Breast epithelium (tissue), 4 donors: ENCODE data around the gene REPIN1. TPM values are rescaled to one million over a fixed set of nuclear protein-coding genes. Genes with fewer than 3 reads are reported as not detected.

Experiments
- DNase-seq, 2 donors: peaks; one replicate each; pipeline ENCODE4 v3.0.0-alpha.2; 2019; ENCODE audit warnings: low spot score in 2 of 2
- H3K27ac ChIP-seq, 2 donors: fragments of 200-600 bp; sonication (generic) in 1 of 2; one replicate each; pipeline ENCODE4 v1.5.1; 2016 to 2019; ENCODE audit warnings: mild to moderate bottlenecking in 1 of 2
- H3K27me3 ChIP-seq, 2 donors: fragments of 200-600 bp; sonication (generic) in 1 of 2; one replicate each; pipeline versions ENCODE4 v1.5.1 to v1.6.0; 2017 to 2019; ENCODE audit warnings: control low read depth in 1 of 2, mild to moderate bottlenecking in 1 of 2
- H3K36me3 ChIP-seq: fragments of 200-600 bp; one replicate; pipeline ENCODE4 v1.5.1; 2019
- H3K4me1 ChIP-seq, 2 donors: fragments of 200-600 bp; sonication (generic); one replicate each; pipeline ENCODE4 v1.5.1; 2016 to 2019; ENCODE audit warnings: control low read depth in 1 of 2
- H3K4me3 ChIP-seq, 3 donors: fragments of 200-600 bp; sonication (generic); 1 replicate in 2 of 3; 2 replicates in 1 of 3; pipeline ENCODE4 v1.5.1; 2016 to 2019; ENCODE audit warnings: mild to moderate bottlenecking in 3 of 3, moderate library complexity in 2 of 3
- H3K9me3 ChIP-seq, 2 donors: fragments of 200-600 bp; sonication (generic) in 1 of 2; one replicate each; pipeline ENCODE4 v1.5.1; 2016 to 2019; ENCODE audit warnings: control low read depth in 1 of 2
- POLR2A ChIP-seq: fragments of 450-650 bp; IDR thresholded peaks from one replicate; pipeline ENCODE4 v1.6.1; 2016; ENCODE audit warnings: antibody characterized with exemption, mild to moderate bottlenecking, moderate library complexity
- POLR2AphosphoS5 ChIP-seq, 3 donors: sonication (generic); formaldehyde crosslinking; IDR thresholded peaks; one replicate each; pipeline ENCODE4 v1.6.1; 2017; ENCODE audit warnings: antibody characterized with exemption in 3 of 3
- intact Hi-C: fragments of 100-400 bp; cut with DNase I; formaldehyde crosslinking; loops from one replicate; pipeline ENCODE4 v1.15.1; 2023; ENCODE audit warnings: low total_unique reads
- total RNA-seq, 3 donors: library from RNA; depleted of rRNA; stranded (reverse); fragments of >200 nt; gene quantifications; one replicate each; pipeline ENCODE4 v1.1.0, GENCODE V29; 2016
- TF ChIP-seq, protein P1 (sequence below), 3 donors: fragments of 450-650 bp; IDR thresholded peaks; one replicate each; pipeline ENCODE4 v1.5.1; 2016 to 2017; ENCODE audit warnings: antibody characterized with exemption in 3 of 3, mild to moderate bottlenecking in 3 of 3, moderate library complexity in 3 of 3

REPIN1 gene
- total RNA-seq, 3 donors from 2014 or later: 43.7 to 70.8 (median 68.2) TPM

DNA sequence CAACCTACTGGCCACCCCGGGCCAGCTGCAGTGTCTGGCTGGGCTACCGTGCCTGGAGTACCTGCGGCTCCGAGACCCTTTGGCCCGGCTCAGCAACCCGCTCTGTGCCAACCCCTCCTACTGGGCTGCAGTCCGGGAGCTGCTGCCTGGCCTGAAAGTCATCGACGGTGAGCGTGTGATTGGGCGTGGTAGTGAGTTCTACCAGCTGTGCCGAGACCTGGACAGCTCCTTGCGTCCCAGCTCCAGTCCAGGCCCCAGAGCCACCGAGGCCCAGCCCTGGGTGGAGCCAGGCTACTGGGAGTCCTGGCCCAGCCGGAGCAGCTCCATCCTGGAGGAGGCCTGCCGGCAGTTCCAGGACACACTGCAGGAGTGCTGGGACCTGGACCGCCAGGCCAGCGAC lies 31.4 kb upstream of the REPIN1 start:
- H3K4me1 ChIP-seq: peaks cover 0 to 21% of the 10 kb centered on the region in 2 donors
- intact Hi-C loops: no loop called here
- no peaks in the 10 kb centered on the region for H3K9me3 ChIP-seq
- H3K27me3 ChIP-seq: no peaks in the 10 kb centered on the region
- H3K36me3 ChIP-seq: no peaks in the 10 kb centered on the region
- DNase-seq: no peak
- H3K4me3 ChIP-seq: no peak overlapping the region
- TF ChIP-seq, protein P1, sequence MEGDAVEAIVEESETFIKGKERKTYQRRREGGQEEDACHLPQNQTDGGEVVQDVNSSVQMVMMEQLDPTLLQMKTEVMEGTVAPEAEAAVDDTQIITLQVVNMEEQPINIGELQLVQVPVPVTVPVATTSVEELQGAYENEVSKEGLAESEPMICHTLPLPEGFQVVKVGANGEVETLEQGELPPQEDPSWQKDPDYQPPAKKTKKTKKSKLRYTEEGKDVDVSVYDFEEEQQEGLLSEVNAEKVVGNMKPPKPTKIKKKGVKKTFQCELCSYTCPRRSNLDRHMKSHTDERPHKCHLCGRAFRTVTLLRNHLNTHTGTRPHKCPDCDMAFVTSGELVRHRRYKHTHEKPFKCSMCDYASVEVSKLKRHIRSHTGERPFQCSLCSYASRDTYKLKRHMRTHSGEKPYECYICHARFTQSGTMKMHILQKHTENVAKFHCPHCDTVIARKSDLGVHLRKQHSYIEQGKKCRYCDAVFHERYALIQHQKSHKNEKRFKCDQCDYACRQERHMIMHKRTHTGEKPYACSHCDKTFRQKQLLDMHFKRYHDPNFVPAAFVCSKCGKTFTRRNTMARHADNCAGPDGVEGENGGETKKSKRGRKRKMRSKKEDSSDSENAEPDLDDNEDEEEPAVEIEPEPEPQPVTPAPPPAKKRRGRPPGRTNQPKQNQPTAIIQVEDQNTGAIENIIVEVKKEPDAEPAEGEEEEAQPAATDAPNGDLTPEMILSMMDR (IDR thresholded peaks at IDR 0.05): no peak
- TF ChIP-seq POLR2AphosphoS5 (IDR thresholded peaks at IDR 0.05) (no peak), POLR2A (no peak)
- peak overlapping the region in 1 of 2 donors; percentile 27 for H3K27ac ChIP-seq

DNA sequence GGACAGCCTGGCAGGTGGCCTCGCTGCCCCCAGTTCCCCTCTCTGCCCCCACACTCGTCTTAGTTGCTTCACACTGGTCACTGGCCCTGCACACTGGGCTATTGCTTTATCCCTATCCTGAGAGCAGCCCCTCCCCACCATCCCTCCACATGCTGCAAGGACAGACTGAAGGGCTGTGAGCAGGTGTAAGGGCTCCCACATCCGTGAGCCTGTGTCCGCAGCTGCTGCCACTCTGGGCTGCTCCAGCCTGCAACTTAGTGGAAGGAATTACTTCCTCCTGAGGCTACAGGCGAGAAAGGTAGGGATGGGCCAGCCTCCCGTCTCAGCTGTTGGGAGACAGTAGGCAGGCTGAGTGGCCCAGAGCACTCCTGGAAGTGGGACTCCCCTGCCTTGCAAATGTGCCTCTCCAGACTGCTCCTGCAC lies 31.0 kb upstream of the REPIN1 start:
- Histone ChIP-seq H3K4me3 (no peak overlapping the region), H3K27ac (peak overlapping the region in 1 of 2 donors; percentile 27), H3K9me3 (no peaks in the 10 kb centered on the region), H3K4me1 (peaks cover 0 to 21% of the 10 kb centered on the region in 2 donors), H3K27me3 (no peaks in the 10 kb centered on the region), H3K36me3 (no peaks in the 10 kb centered on the region)
- intact Hi-C loops: no loop called here
- TF ChIP-seq, protein P1 (IDR thresholded peaks at IDR 0.05): no peak
- TF ChIP-seq POLR2AphosphoS5 (IDR thresholded peaks at IDR 0.05) (no peak), POLR2A (no peak)
- DNase-seq: no peak

DNA sequence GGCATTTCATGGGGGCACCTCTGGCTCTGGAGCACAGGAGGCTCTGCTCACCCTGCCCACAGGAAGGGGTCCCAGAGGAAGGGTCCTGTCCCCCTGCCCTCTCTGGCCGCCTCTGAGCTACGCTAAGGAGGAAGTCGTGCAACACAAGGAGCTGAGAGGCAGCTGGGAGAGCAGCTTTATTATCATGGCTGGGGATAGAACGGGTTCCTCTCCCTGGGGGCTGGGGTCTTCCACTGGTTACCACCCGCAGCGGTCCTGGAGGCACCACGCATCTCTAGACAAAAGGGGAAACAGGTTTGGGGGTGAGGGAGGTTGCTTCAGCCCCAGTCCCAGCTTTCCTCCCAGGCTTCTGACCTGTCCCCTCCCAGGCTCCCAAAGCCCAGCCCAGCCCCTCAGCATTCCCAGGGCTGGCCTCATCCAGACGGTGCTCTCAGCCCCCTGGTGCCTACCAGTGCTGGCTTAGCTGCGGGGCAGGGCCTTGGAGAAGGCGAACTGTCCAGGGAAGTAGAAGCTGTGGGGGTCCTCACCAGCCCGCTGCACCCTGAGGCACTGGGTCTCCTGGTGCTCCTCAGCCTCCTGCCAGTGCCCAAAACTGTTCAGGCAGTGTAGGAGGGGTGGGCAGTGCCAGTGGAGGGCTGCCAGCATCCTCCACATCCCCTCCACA lies 30.3 kb upstream of the REPIN1 start:
- TF ChIP-seq, protein P1 (IDR thresholded peaks at IDR 0.05): no peak
- TF ChIP-seq POLR2A (no peak), POLR2AphosphoS5 (IDR thresholded peaks at IDR 0.05) (no peak)
- H3K4me1 ChIP-seq: peaks cover 0 to 21% of the 10 kb centered on the region in 2 donors
- DNase-seq: no peak
- no peaks in the 10 kb centered on the region for H3K27me3 ChIP-seq
- H3K36me3 ChIP-seq: no peaks in the 10 kb centered on the region
- intact Hi-C loops: no loop called here
- no peak overlapping the region for H3K27ac ChIP-seq
- no peak overlapping the region for H3K4me3 ChIP-seq
- H3K9me3 ChIP-seq: no peaks in the 10 kb centered on the region

DNA sequence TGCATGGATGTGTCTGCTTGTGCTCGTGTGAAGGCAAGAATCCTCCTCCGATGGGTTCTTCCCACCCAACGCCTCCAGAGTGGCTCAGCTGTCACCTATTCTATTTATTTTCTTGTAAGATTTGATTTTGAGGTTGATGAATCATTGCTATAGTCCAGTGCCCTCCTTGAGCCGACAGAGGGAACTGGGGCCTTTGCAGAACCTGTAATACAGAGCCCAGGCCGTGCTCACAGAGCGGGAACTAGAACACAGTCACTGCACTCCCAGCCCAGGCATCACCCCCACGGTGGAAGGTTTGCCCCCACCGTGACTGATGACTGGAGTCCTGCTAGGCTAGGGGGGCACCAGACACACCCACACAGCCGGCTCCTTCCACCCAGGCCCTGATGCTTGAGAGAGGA lies 29.2 kb upstream of the REPIN1 start:
- H3K27ac ChIP-seq: peak overlapping the region in 1 of 2 donors; percentile 94
- H3K27me3 ChIP-seq: no peaks in the 10 kb centered on the region
- intact Hi-C loops: no loop called here
- DNase-seq: no peak
- peaks cover 0 to 21% of the 10 kb centered on the region in 2 donors for H3K4me1 ChIP-seq
- peaks cover 0 to 4% of the 10 kb centered on the region in 2 donors for H3K9me3 ChIP-seq
- TF ChIP-seq, protein P1 (IDR thresholded peaks at IDR 0.05): no peak
- TF ChIP-seq POLR2AphosphoS5 (IDR thresholded peaks at IDR 0.05): no peak
- TF ChIP-seq POLR2A: no peak
- no peaks in the 10 kb centered on the region for H3K36me3 ChIP-seq
- H3K4me3 ChIP-seq: peak overlapping the region in 2 of 3 donors; percentile 63 to 81

DNA sequence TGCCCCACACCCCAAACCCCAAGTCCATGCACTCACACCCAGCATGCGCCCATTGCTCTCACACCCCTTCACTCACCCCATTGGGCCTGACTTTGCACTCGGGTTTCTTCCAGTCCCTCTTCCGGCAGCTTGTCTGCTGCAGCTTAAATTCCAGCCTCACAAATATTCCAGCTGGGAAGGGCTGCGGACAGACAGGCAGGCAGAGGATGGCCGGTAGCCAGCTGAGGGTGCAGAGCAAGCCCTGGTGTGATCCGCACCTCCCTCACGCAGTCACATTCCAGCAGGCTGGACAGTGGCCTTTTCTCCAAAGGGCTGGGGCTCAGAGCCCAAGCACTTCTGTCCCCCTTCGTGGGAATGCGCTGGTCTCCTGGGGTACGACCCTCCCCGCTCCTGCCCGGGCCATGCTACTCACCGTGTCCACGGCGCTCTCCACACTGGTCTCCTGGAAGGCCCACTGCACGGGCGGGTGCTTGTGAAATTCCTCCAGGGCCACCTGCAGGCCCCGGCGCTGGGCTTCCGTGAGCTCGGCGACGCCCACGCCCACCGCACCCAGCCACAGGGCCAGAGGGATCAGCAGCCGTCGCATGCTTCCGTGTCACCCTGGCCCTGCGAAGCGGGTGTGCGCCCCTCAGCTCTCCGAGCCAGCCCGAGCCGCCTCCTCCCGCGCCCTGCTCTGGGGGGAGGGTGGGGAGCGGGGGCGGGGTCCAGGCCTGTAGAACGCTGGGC lies 28.4 kb upstream of the REPIN1 start:
- intact Hi-C loops: no loop called here
- Histone ChIP-seq H3K36me3 (no peaks in the 10 kb centered on the region), H3K27ac (peak overlapping the region; percentile 72 to 94), H3K27me3 (no peaks in the 10 kb centered on the region), H3K4me1 (peaks cover 0 to 20% of the 10 kb centered on the region in 2 donors), H3K9me3 (peaks cover 0 to 6% of the 10 kb centered on the region in 2 donors), H3K4me3 (peak overlapping the region; percentile 49 to 81 (median 63))
- TF ChIP-seq, protein P1 (IDR thresholded peaks at IDR 0.05): no peak
- TF ChIP-seq POLR2A (no peak), POLR2AphosphoS5 (IDR thresholded peaks at IDR 0.05) (no peak)
- no peak for DNase-seq
